ENCODE results near the gene TMEM132D. TPM values are rescaled to one million over a fixed set of nuclear protein-coding genes. Genes with fewer than 3 reads are reported as not detected.

The TMEM132D gene
- polyA plus RNA-seq, 1 donor from 2014 or later = 1.3 TPM

DNA sequence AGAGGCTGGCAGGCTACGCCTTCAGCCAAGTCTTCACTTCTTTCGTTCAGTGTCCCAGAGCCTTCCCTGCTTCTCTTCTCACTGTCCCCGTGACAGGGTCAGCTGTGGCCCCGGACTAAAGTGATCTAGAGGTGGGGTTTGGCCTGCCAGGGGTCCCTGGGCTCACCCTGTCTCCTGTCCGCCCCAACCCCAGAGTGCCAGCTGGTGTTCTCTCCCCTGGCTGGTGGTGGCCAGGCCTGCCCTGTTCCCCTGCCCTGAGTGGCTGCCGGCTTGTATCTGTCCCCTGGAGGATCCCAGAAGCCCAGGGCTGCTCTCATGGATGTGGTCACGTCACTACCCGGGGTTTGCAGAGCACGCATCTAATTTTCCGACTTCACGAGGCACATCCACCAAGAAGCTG, 753.1 kb downstream of the TMEM132D start:
- no peaks in the 10 kb centered on the region for H3K79me2 ChIP-seq (replicated peaks; ENCODE audit: insufficient read depth, low read length)
- H3K36me3 ChIP-seq (ENCODE audit: insufficient read depth, low read length) = no peaks in the 10 kb centered on the region
- no peak overlapping the region for H3K4me2 ChIP-seq (ENCODE audit: low read length)
- H2AFZ ChIP-seq (ENCODE audit: low read depth, low read length) = no peak overlapping the region
- no peaks in the 10 kb centered on the region for H3F3A ChIP-seq (ENCODE audit: insufficient read depth, low read length, poor library complexity, severe bottlenecking)
- no peaks in the 10 kb centered on the region for H3K9me3 ChIP-seq (ENCODE audit: low read length)
- H3K9ac ChIP-seq (ENCODE audit: low read length) = no peak overlapping the region
- H4K20me1 ChIP-seq (ENCODE audit: insufficient read depth) = no peaks in the 10 kb centered on the region
- TF ChIP-seq MXI1 (conservative IDR thresholded peaks at IDR 0.05; ENCODE audit: poor library complexity, severe bottlenecking) (no peak), POLR2AphosphoS5 (IDR thresholded peaks at IDR 0.05) (no peak), RAD21 (conservative IDR thresholded peaks at IDR 0.05) (no peak), EZH2 (IDR thresholded peaks at IDR 0.05; ENCODE audit: borderline replicate concordance, insufficient read depth, low read length, poor library complexity, severe bottlenecking) (no peak), TAF1 (IDR thresholded peaks at IDR 0.05; ENCODE audit: low read depth) (no peak), CTCF (IDR thresholded peaks at IDR 0.05; ENCODE audit: poor library complexity, severe bottlenecking) (no peak), SMC3 (conservative IDR thresholded peaks at IDR 0.05; ENCODE audit: poor library complexity) (no peak), EP300 (conservative IDR thresholded peaks at IDR 0.05; ENCODE audit: poor library complexity, severe bottlenecking) (no peak)
- TF ChIP-seq, protein P1, sequence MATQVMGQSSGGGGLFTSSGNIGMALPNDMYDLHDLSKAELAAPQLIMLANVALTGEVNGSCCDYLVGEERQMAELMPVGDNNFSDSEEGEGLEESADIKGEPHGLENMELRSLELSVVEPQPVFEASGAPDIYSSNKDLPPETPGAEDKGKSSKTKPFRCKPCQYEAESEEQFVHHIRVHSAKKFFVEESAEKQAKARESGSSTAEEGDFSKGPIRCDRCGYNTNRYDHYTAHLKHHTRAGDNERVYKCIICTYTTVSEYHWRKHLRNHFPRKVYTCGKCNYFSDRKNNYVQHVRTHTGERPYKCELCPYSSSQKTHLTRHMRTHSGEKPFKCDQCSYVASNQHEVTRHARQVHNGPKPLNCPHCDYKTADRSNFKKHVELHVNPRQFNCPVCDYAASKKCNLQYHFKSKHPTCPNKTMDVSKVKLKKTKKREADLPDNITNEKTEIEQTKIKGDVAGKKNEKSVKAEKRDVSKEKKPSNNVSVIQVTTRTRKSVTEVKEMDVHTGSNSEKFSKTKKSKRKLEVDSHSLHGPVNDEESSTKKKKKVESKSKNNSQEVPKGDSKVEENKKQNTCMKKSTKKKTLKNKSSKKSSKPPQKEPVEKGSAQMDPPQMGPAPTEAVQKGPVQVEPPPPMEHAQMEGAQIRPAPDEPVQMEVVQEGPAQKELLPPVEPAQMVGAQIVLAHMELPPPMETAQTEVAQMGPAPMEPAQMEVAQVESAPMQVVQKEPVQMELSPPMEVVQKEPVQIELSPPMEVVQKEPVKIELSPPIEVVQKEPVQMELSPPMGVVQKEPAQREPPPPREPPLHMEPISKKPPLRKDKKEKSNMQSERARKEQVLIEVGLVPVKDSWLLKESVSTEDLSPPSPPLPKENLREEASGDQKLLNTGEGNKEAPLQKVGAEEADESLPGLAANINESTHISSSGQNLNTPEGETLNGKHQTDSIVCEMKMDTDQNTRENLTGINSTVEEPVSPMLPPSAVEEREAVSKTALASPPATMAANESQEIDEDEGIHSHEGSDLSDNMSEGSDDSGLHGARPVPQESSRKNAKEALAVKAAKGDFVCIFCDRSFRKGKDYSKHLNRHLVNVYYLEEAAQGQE (IDR thresholded peaks at IDR 0.05; ENCODE audit: borderline replicate concordance) = no peak
- H3K9me2 ChIP-seq (ENCODE audit: insufficient read depth, low read length) = no peaks in the 10 kb centered on the region
- H3K4me3 ChIP-seq (ENCODE audit: low read length) = no peak overlapping the region
- no peaks in the 10 kb centered on the region for H3K27me3 ChIP-seq (ENCODE audit: insufficient read depth, low read depth, low read length)
- H3K27ac ChIP-seq (ENCODE audit: low read length) = no peak overlapping the region

DNA sequence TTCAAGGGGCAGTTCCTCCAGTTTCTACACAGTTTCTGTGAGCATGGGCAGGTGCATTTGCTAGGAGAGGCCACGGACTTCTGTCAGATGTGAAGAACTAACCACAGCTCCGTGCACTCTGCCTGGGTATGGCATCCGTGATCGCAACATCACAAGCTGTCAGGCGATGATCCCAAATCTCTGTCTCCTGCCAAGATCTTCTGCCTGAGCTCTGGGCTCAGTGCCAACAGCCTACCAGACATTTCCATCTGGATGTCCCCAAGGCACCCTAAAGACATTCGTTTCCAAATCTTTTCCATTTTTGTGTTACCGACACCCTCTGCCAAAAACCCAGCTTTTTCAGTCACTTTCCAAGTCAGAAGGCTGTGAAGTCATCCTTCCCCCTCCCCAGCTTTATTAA, 758.4 kb downstream of the TMEM132D start:
- H3K9ac ChIP-seq (ENCODE audit: low read length) = no peak overlapping the region
- no peaks in the 10 kb centered on the region for H4K20me1 ChIP-seq (ENCODE audit: insufficient read depth)
- no peaks in the 10 kb centered on the region for H3K9me2 ChIP-seq (ENCODE audit: insufficient read depth, low read length)
- no peaks in the 10 kb centered on the region for H3K36me3 ChIP-seq (ENCODE audit: insufficient read depth, low read length)
- H3K27ac ChIP-seq (ENCODE audit: low read length) = no peak overlapping the region
- no peak overlapping the region for H3K4me2 ChIP-seq (ENCODE audit: low read length)
- no peak overlapping the region for H2AFZ ChIP-seq (ENCODE audit: low read depth, low read length)
- no peaks in the 10 kb centered on the region for H3K9me3 ChIP-seq (ENCODE audit: low read length)
- TF ChIP-seq CTCF (IDR thresholded peaks at IDR 0.05; ENCODE audit: poor library complexity, severe bottlenecking) (no peak), MXI1 (conservative IDR thresholded peaks at IDR 0.05; ENCODE audit: poor library complexity, severe bottlenecking) (no peak), POLR2AphosphoS5 (IDR thresholded peaks at IDR 0.05) (no peak), EZH2 (IDR thresholded peaks at IDR 0.05; ENCODE audit: borderline replicate concordance, insufficient read depth, low read length, poor library complexity, severe bottlenecking) (no peak), EP300 (conservative IDR thresholded peaks at IDR 0.05; ENCODE audit: poor library complexity, severe bottlenecking) (no peak), TAF1 (IDR thresholded peaks at IDR 0.05; ENCODE audit: low read depth) (no peak)
- H3F3A ChIP-seq (ENCODE audit: insufficient read depth, low read length, poor library complexity, severe bottlenecking) = no peaks in the 10 kb centered on the region
- H3K27me3 ChIP-seq (ENCODE audit: insufficient read depth, low read depth, low read length) = no peaks in the 10 kb centered on the region
- H3K4me3 ChIP-seq (ENCODE audit: low read length) = no peak overlapping the region
- no peaks in the 10 kb centered on the region for H3K79me2 ChIP-seq (replicated peaks; ENCODE audit: insufficient read depth, low read length)

Measured in neural cell (in vitro differentiated cells).